HepG2 (cell line): ENCODE results near the gene EEA1. TPM values are rescaled to one million over a fixed set of nuclear protein-coding genes. Genes with fewer than 3 reads are reported as not detected.
"Not testable (repeated sequence)": the region's sequence is repeated elsewhere in the genome, so short reads cannot be mapped to it uniquely, and the experiment has no call there.

Experiments used
- ATAC-seq: fragments of 200-7000 bp; cut with Tn5 transposase; 3 replicates; pipeline ENCODE4 v1.9.1; 2020; ENCODE audit warnings: mild to moderate bottlenecking, moderate library complexity
- BruUV-seq: library from RNA; stranded (reverse); fragments of 400-500 nt; replicated peaks from 2 replicates; lab custom pipeline; 2021; lab: Mats Ljungman, UMichigan
- CTCF ChIA-PET: fragments of 300-600 bp; formaldehyde crosslinking; extraction: SDS; loops from one replicate; lab custom pipeline; 2021; ENCODE audit warnings: low total read pairs, inconsistent platforms, low intra/inter-chr PET ratio; lab: Yijun Ruan, JAX
- POLR2A ChIA-PET: fragments of 350-600 bp; sonication (Branson Sonifier 250); formaldehyde crosslinking; loops from one replicate; lab custom pipeline; 2020; ENCODE audit warnings: antibody characterized with exemption, inconsistent platforms; lab: Yijun Ruan, JAX
- DNase-seq: peaks from one replicate; pipeline ENCODE4 v3.0.0-alpha.2; 2015; ENCODE audit warnings: low spot score
- FAIRE-seq: peaks from 3 replicates; lab custom pipeline; 2011; peaks lifted over from hg19 to GRCh38; lab: Jason Lieb, UNC
- H2AFZ ChIP-seq: one replicate; pipeline ENCODE4 v1.6.1; 2011; ENCODE audit warnings: low read length, inconsistent platforms
- H3K27ac ChIP-seq: fragments of 300-600 bp; 3 replicates; pipeline ENCODE4 v1.8.0; 2011; ENCODE audit warnings: mixed run types, mild to moderate bottlenecking, mixed read lengths, low read length, inconsistent platforms; ENCODE audit not compliant: insufficient read depth; ENCODE audit errors: extremely low read length
- H3K27me3 ChIP-seq, 2 experiments: fragments of 200-600 bp in 1 of 2; 2 replicates in 1 of 2; 3 replicates in 1 of 2; pipeline versions ENCODE4 v1.6.0 to v1.8.0; 2011; ENCODE audit warnings: low read length in 2 of 2, mild to moderate bottlenecking in 2 of 2, moderate library complexity in 2 of 2, inconsistent platforms in 1 of 2; ENCODE audit not compliant: insufficient read depth in 2 of 2, control insufficient read depth in 1 of 2
- H3K36me3 ChIP-seq, 2 experiments: fragments of 200-600 bp in 1 of 2; replicated peaks in 1 of 2; 2 replicates in 1 of 2; 3 replicates in 1 of 2; pipeline versions ENCODE4 v1.5.1 to v1.8.0; 2011; ENCODE audit warnings: low read length in 2 of 2, inconsistent platforms in 1 of 2; ENCODE audit not compliant: insufficient read depth in 2 of 2, control insufficient read depth in 1 of 2
- H3K4me1 ChIP-seq: 2 replicates; pipeline ENCODE4 v1.5.1; 2012; ENCODE audit warnings: low read length, inconsistent platforms; ENCODE audit not compliant: insufficient read depth
- H3K4me2 ChIP-seq: 2 replicates; pipeline ENCODE4 v1.6.0; 2011; ENCODE audit warnings: low read depth, low read length, inconsistent platforms
- H3K4me3 ChIP-seq, 3 experiments: fragments of 200-600 bp in 1 of 3; sonication (generic), shearing (Covaris generic) in 1 of 3; replicated peaks in 1 of 3; 2 replicates each; pipeline ENCODE4 v1.5.1; 2011 to 2016; ENCODE audit warnings: low read length in 3 of 3, inconsistent platforms in 2 of 3, low read depth in 2 of 3, mild to moderate bottlenecking in 2 of 3, control low read depth in 1 of 3, mixed read lengths in 1 of 3; ENCODE audit not compliant: insufficient read depth in 1 of 3
- H3K79me2 ChIP-seq: one replicate; pipeline ENCODE4 v1.6.1; 2011; ENCODE audit warnings: low read length, inconsistent platforms; ENCODE audit not compliant: insufficient read depth
- H3K9ac ChIP-seq: 2 replicates; pipeline ENCODE4 v1.6.0; 2011; ENCODE audit warnings: mild to moderate bottlenecking, low read depth, low read length, inconsistent platforms; ENCODE audit not compliant: insufficient read depth
- H3K9me3 ChIP-seq: 2 replicates; pipeline ENCODE4 v1.5.1; 2012; ENCODE audit warnings: mild to moderate bottlenecking, low read length
- H4K20me1 ChIP-seq: 2 replicates; pipeline ENCODE4 v1.6.0; 2011; ENCODE audit warnings: inconsistent platforms, mild to moderate bottlenecking, low read length, moderate library complexity; ENCODE audit not compliant: insufficient read depth
- AHDC1 ChIP-seq: sonication (generic); formaldehyde crosslinking; IDR thresholded peaks from 2 replicates; pipeline ENCODE4 v1.5.1; 2020; ENCODE audit warnings: mild to moderate bottlenecking, missing genetic modification reagents, borderline replicate concordance
- ARID5B ChIP-seq: IDR thresholded peaks from 2 replicates; pipeline ENCODE4 v1.4.0; 2020; ENCODE audit warnings: mild to moderate bottlenecking, missing genetic modification reagents
- FOXP1 ChIP-seq, 2 experiments: fragments of 450-650 bp in 1 of 2; IDR thresholded peaks; 2 replicates each; pipeline ENCODE4 v1.6.1; 2017 to 2018; ENCODE audit warnings: antibody characterized with exemption in 1 of 2
- HNF4A ChIP-seq: sonication (generic); formaldehyde crosslinking; IDR thresholded peaks from 2 replicates; pipeline ENCODE4 v1.4.0; 2020; ENCODE audit warnings: missing genetic modification reagents
- PAXIP1 ChIP-seq: sonication (generic); formaldehyde crosslinking; conservative IDR thresholded peaks from 2 replicates; pipeline ENCODE4 v1.4.0; 2020; ENCODE audit warnings: mild to moderate bottlenecking, missing genetic modification reagents, moderate library complexity
- SOX13 ChIP-seq, 3 experiments: fragments of 450-650 bp in 1 of 3; sonication (generic) in 1 of 3; formaldehyde crosslinking in 1 of 3; IDR thresholded peaks in 2 of 3; conservative IDR thresholded peaks in 1 of 3; 2 replicates each; pipeline versions ENCODE4 v1.5.0 to v1.6.1; 2016 to 2020; ENCODE audit warnings: antibody characterized with exemption in 1 of 3, mild to moderate bottlenecking in 1 of 3, missing compliant biosample characterization in 1 of 3, missing genetic modification reagents in 1 of 3, moderate library complexity in 1 of 3
- SOX5 ChIP-seq: IDR thresholded peaks from 2 replicates; pipeline ENCODE4 v1.6.1; 2016; ENCODE audit warnings: borderline replicate concordance
- SOX6 ChIP-seq, 2 experiments: fragments of 450-650 bp in 1 of 2; sonication (generic) in 1 of 2; formaldehyde crosslinking in 1 of 2; IDR thresholded peaks; 2 replicates each; pipeline versions ENCODE4 v1.4.0 to v1.6.1; 2017 to 2020; ENCODE audit warnings: antibody characterized with exemption in 1 of 2, mild to moderate bottlenecking in 1 of 2, missing genetic modification reagents in 1 of 2
- WGBS: methylation state at CpG from one replicate; pipeline ENCODE4 v1.1.6; 2017; ENCODE audit warnings: low lambda C conversion rate; 5-methylcytosine and 5-hydroxymethylcytosine counted together
- in situ Hi-C: cut with HindIII; loops from 2 replicates; pipeline ENCODE4 v1.10.0; 2017; ENCODE audit warnings: low pct_unique_long_range_greater_than_20kb; ENCODE audit not compliant: extremely low pct_ligation_motif_present
- intact Hi-C: fragments of 100-400 bp; cut with micrococcal nuclease; formaldehyde crosslinking; loops from one replicate; pipeline ENCODE4 v1.10.0; 2022; ENCODE audit not compliant: unreplicated experiment
- polyA plus RNA-seq, 8 experiments: library from polyadenylated mRNA; depleted of rRNA in 3 of 8; stranded (reverse) in 7 of 8; unstranded in 1 of 8; fragments of >200 nt; fragmentation: Illumina TruSeq in 4 of 8; extraction: Trizol in 4 of 8; gene quantifications; 2 replicates each; pipeline versions ENCODE4 v1.2.1 to v1.2.3, GENCODE V29; 2011 to 2016; ENCODE audit warnings: low read depth in 4 of 8, missing spikeins in 1 of 8, mixed read lengths in 1 of 8; ENCODE audit not compliant: insufficient read depth in 1 of 8
- total RNA-seq, 5 experiments: library from RNA; depleted of rRNA; stranded (reverse); fragments of >200 nt; fragmentation: Illumina TruSeq; extraction: Trizol; gene quantifications; 2 replicates each; pipeline ENCODE4 v1.2.3, GENCODE V29; 2016; ENCODE audit warnings: low read depth in 1 of 5

EEA1 gene
- total and polyA plus RNA-seq, 2 of the 13 experiments (the other 11 are each of a cell fraction or from before 2014, with no cell fraction given): 5.0 to 19.3 TPM

GRCh38 chr12:92964378-92964777, 35.3 kb upstream of the EEA1 start:
- FAIRE-seq; H4K20me1 ChIP-seq; H3K79me2 ChIP-seq; H3K36me3 ChIP-seq; BruUV-seq; CTCF ChIA-PET; H3K4me3 ChIP-seq; H3K9ac ChIP-seq; in situ Hi-C loops; H3K27me3 ChIP-seq; intact Hi-C loops; ATAC-seq; H3K9me3 ChIP-seq; H2AFZ ChIP-seq; TF ChIP-seq SOX6, SOX13, FOXP1 (IDR thresholded peaks at IDR 0.05): not testable (repeated sequence)
- peak overlapping the region; percentile 22 for H3K27ac ChIP-seq
- WGBS: 3% methylated on average over 1 of the region's 1 CpG
- POLR2A ChIA-PET: interaction anchor here (0.6 kb wide), 1 partner anchor 40 kb away, joined by 3 read pairs; no protein-coding TSS in a partner anchor
- peak overlapping the region; percentile 23; the same call in 1 of the 2 replicates for H3K4me2 ChIP-seq
- TF ChIP-seq SOX6 (CRISPR knock-in tag; IDR thresholded peaks at IDR 0.05): peak; percentile 62; the same call in 1 of the 2 replicates
- peak in 1 of 2 experiments; percentile 71; a peak in 2 of 4 replicates for TF ChIP-seq SOX13 (CRISPR knock-in tag; conservative IDR thresholded peaks at IDR 0.05 in 1 of 2, IDR thresholded peaks at IDR 0.05 in 1 of 2)
- peak; percentile 14; the same call in 1 of the 2 replicates for TF ChIP-seq FOXP1 (CRISPR knock-in tag; IDR thresholded peaks at IDR 0.05)
- TF ChIP-seq SOX5 (CRISPR knock-in tag): peak; percentile 69; the same call in 1 of the 2 replicates
- TF ChIP-seq ARID5B: 0 out of 2 replicates have a peak, but pooled peaks have one; percentile 29
- TF ChIP-seq AHDC1 (CRISPR knock-in tag): peak; percentile 62; the same call in 1 of the 2 replicates
- TF ChIP-seq PAXIP1 (CRISPR knock-in tag): peak; percentile 71
- TF ChIP-seq HNF4A (CRISPR knock-in tag): 0 out of 2 replicates have a peak, but pooled peaks have one; percentile 12
- DNase-seq: peak; percentile 42
- H3K4me1 ChIP-seq: peaks cover 52% of the 10 kb centered on the region
